Panc1 (cell line): Measurements from ENCODE around the gene CLPX.

Source experiments
- POLR2AphosphoS5 ChIP-seq: IDR thresholded peaks from 2 replicates; pipeline ENCODE4 v1.6.1; 2012; ENCODE audit warnings: mild to moderate bottlenecking, low read depth, low read length, moderate library complexity
- TF ChIP-seq, protein P1 (sequence below): fragments of 450-650 bp; IDR thresholded peaks from 2 replicates; pipeline ENCODE4 v1.5.1; 2017; ENCODE audit warnings: mild to moderate bottlenecking

- TF ChIP-seq, protein P1, sequence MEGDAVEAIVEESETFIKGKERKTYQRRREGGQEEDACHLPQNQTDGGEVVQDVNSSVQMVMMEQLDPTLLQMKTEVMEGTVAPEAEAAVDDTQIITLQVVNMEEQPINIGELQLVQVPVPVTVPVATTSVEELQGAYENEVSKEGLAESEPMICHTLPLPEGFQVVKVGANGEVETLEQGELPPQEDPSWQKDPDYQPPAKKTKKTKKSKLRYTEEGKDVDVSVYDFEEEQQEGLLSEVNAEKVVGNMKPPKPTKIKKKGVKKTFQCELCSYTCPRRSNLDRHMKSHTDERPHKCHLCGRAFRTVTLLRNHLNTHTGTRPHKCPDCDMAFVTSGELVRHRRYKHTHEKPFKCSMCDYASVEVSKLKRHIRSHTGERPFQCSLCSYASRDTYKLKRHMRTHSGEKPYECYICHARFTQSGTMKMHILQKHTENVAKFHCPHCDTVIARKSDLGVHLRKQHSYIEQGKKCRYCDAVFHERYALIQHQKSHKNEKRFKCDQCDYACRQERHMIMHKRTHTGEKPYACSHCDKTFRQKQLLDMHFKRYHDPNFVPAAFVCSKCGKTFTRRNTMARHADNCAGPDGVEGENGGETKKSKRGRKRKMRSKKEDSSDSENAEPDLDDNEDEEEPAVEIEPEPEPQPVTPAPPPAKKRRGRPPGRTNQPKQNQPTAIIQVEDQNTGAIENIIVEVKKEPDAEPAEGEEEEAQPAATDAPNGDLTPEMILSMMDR: no peak
- no peak for TF ChIP-seq POLR2AphosphoS5
These were observed 28.1 kb upstream of the CLPX start for GRCh38 chr15:65213241-65213640.
